Ishikawa (cell line): ENCODE measurements around the gene RMND1.

Source experiments
- CEBPB ChIP-seq: IDR thresholded peaks from 2 replicates; pipeline ENCODE4 v1.6.1; 2012
- CREB1 ChIP-seq: IDR thresholded peaks from 2 replicates; pipeline ENCODE4 v1.6.1; 2012; ENCODE audit warnings: low read depth
- EP300 ChIP-seq: IDR thresholded peaks from 2 replicates; pipeline ENCODE4 v1.6.1; 2012; ENCODE audit warnings: borderline replicate concordance
- MAX ChIP-seq: IDR thresholded peaks from 2 replicates; pipeline ENCODE4 v1.6.1; 2012
- RAD21 ChIP-seq: IDR thresholded peaks from 2 replicates; pipeline ENCODE4 v1.6.1; 2012; ENCODE audit warnings: low read depth
- TAF1 ChIP-seq: IDR thresholded peaks from 2 replicates; pipeline ENCODE4 v1.6.1; 2012; ENCODE audit warnings: low read depth, mild to moderate bottlenecking
- TCF12 ChIP-seq: IDR thresholded peaks from 2 replicates; pipeline ENCODE4 v1.6.1; 2012; ENCODE audit warnings: low read depth
- ZBTB7A ChIP-seq: IDR thresholded peaks from 2 replicates; pipeline ENCODE4 v1.6.1; 2012; ENCODE audit warnings: low read depth
- TF ChIP-seq, protein P1 (sequence below): IDR thresholded peaks from 2 replicates; pipeline ENCODE4 v1.6.1; 2012; ENCODE audit warnings: low read depth, mild to moderate bottlenecking

DNA sequence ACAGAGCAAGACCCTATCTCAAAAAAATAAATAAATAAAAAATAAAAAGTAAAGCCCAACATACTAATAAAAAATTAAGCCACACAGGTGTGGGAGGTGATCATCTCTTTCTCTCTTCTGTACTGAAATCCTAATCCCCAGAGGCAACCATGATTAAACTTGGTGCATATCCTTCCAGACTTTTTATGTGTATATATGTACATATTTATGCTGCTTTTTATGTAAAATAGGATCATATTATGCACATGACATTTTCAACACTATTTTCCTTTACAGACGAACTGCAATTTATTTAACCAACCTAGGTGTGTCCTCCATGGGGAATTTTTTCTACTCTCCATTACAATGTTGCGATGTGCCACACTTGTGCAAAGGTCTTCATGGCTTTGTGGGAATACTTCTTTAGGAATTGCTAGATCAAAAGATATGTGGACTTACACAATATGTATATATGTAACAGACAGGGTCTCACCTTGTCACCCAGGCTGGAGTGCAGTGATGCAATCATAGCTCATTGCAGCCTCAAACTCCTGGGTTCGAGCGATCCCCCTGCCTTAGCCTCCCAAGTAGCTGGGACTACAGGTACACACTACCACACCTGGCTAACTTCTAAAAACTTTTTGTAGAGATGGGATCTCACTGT is 23.7 kb downstream of the RMND1 start:
- TF ChIP-seq, protein P1, sequence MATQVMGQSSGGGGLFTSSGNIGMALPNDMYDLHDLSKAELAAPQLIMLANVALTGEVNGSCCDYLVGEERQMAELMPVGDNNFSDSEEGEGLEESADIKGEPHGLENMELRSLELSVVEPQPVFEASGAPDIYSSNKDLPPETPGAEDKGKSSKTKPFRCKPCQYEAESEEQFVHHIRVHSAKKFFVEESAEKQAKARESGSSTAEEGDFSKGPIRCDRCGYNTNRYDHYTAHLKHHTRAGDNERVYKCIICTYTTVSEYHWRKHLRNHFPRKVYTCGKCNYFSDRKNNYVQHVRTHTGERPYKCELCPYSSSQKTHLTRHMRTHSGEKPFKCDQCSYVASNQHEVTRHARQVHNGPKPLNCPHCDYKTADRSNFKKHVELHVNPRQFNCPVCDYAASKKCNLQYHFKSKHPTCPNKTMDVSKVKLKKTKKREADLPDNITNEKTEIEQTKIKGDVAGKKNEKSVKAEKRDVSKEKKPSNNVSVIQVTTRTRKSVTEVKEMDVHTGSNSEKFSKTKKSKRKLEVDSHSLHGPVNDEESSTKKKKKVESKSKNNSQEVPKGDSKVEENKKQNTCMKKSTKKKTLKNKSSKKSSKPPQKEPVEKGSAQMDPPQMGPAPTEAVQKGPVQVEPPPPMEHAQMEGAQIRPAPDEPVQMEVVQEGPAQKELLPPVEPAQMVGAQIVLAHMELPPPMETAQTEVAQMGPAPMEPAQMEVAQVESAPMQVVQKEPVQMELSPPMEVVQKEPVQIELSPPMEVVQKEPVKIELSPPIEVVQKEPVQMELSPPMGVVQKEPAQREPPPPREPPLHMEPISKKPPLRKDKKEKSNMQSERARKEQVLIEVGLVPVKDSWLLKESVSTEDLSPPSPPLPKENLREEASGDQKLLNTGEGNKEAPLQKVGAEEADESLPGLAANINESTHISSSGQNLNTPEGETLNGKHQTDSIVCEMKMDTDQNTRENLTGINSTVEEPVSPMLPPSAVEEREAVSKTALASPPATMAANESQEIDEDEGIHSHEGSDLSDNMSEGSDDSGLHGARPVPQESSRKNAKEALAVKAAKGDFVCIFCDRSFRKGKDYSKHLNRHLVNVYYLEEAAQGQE, result no peak
- TF ChIP-seq EP300, result no peak
- TF ChIP-seq MAX, result no peak
- no peak for TF ChIP-seq RAD21
- no peak for TF ChIP-seq ZBTB7A
- no peak for TF ChIP-seq CEBPB
- TF ChIP-seq TCF12, result no peak
- no peak for TF ChIP-seq TAF1
- TF ChIP-seq CREB1, result no peak
